ENCODE results near the gene CREB3L2. TPM values are rescaled to one million over a fixed set of nuclear protein-coding genes. Genes with fewer than 3 reads are reported as not detected.

The CREB3L2 gene
- polyA plus RNA-seq, 2 of the 4 experiments (the other 2 are of a cell fraction) = 16.3 to 32.2 TPM

DNA sequence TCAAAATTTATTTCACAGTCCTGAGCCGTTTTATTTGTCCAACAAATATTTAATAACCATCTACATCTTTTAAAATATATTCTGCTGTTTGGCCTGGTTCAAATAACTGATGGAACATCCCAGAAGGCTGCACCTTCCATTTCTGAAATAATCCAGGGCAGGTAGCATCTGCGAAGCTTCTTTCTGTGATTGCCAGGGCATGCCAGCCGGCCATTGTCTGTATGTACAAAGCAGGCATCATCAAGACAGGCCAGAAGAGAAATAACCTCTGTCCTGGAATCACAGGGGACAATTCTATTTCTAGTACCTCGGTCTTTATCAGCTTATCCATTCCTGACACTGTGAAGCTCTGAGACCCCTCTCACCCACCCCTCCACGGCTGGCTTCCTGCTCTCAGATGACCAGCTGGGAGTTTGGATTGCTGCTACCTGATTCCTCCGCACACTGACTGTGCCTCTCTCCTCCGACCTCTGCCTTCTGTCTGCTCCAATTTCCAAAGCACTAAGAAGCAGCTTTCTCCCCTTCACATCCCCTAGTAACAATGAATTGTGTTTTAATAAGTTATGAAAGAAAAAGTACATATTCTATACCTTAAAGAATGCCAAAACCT is 163.1 kb downstream of the CREB3L2 start:
- Histone ChIP-seq H3K27ac (no peak overlapping the region), H3K4me2 (no peak overlapping the region), H3K9me3 (no peaks in the 10 kb centered on the region), H3K4me3 (no peak overlapping the region), H3K4me1 (no peaks in the 10 kb centered on the region)
- CTCF ChIA-PET = interaction anchor here (1.2 to 2.1 kb wide), 2 partner anchors 65 to 183 kb away, joined by 4 to 7 read pairs; no protein-coding TSS in a partner anchor
- POLR2A ChIA-PET = no interaction called here
- ATAC-seq = no peak
- TF ChIP-seq, protein P1, sequence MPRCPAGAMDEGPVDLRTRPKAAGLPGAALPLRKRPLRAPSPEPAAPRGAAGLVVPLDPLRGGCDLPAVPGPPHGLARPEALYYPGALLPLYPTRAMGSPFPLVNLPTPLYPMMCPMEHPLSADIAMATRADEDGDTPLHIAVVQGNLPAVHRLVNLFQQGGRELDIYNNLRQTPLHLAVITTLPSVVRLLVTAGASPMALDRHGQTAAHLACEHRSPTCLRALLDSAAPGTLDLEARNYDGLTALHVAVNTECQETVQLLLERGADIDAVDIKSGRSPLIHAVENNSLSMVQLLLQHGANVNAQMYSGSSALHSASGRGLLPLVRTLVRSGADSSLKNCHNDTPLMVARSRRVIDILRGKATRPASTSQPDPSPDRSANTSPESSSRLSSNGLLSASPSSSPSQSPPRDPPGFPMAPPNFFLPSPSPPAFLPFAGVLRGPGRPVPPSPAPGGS (IDR thresholded peaks at IDR 0.05) = no peak
- no peak for TF ChIP-seq RAD21 (conservative IDR thresholded peaks at IDR 0.05 in 1 of 2, IDR thresholded peaks at IDR 0.05 in 1 of 2)
- no peak for TF ChIP-seq ZC3H11A (IDR thresholded peaks at IDR 0.05)
- DNase-seq (ENCODE audit: low read depth in 1 of 2, low spot score in 1 of 2) = no peak
- 42% methylated on average over 7 of the region's 7 CpGs for WGBS (ENCODE audit: missing lambda C conversion rate)
- no peak for FAIRE-seq

DNA sequence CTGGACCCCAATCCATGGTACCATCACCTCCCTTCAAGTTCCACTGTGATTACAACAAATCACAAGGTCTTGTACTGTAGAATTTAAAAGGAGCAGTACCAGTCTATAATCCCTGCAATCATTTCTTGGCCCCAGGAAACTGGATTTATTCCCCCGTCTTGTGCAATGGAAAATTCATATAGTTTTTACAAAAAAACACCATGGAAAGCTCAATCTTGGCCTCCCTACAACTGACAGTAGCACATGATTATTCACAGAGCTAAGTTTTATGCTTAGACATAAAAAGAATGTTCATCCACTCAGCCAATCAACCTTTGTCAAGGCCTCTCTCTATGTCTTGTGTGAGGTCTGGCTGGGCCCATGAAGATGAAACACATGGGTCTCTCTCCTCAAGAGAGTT is 165.3 kb downstream of the CREB3L2 start:
- H3K4me3 ChIP-seq = no peak overlapping the region
- no peaks in the 10 kb centered on the region for H3K4me1 ChIP-seq
- FAIRE-seq (no peak), DNase-seq (ENCODE audit: low read depth in 1 of 2, low spot score in 1 of 2) (no peak), ATAC-seq (no peak)
- no peak overlapping the region for H3K4me2 ChIP-seq
- no peak for TF ChIP-seq POLR2AphosphoS2 (conservative IDR thresholded peaks at IDR 0.05; ENCODE audit: low read length)
- no peak for TF ChIP-seq RFX5 (IDR thresholded peaks at IDR 0.05)
- TF ChIP-seq FOXS1 (CRISPR knock-in tag; IDR thresholded peaks at IDR 0.05) = no peak
- TF ChIP-seq HEYL (CRISPR knock-in tag; IDR thresholded peaks at IDR 0.05) = no peak
- no peak for TF ChIP-seq HOXB5 (CRISPR knock-in tag; IDR thresholded peaks at IDR 0.05)
- TF ChIP-seq NPAS2 (CRISPR knock-in tag; IDR thresholded peaks at IDR 0.05; ENCODE audit: borderline replicate concordance) = no peak
- ChIA-PET CTCF (interaction anchor here (0.6 to 1.6 kb wide), 4 partner anchors 18 to 258 kb away, joined by 3 read pairs; no protein-coding TSS in a partner anchor), POLR2A (no interaction called here)
- WGBS (ENCODE audit: missing lambda C conversion rate) = 46% methylated on average over 1 of the region's 1 CpG
- no peak overlapping the region for H3K27ac ChIP-seq
- H3K9me3 ChIP-seq = peaks cover 11% of the 10 kb centered on the region

DNA sequence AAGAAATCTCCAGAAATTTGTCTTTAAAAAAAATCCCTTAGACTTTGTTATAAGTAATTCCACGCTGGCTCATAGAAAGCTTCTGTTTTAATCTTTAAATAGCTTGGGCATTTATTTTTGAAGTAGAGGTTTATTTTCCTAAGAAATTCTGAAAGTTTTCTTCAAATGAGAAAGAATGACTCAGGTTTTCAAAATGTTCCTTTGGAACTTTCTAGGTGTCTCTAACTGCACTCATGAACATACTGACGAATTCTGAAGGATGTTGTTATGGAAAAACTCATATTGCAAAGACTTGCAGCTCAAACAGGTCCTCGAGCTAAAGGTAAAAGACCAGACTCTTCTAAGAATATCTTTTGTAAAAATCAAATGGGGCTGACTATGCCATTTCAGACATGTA is 165.8 kb downstream of the CREB3L2 start:
- Histone ChIP-seq H3K9me3 (peaks cover 11% of the 10 kb centered on the region), H3K4me3 (no peak overlapping the region), H3K4me1 (no peaks in the 10 kb centered on the region), H3K4me2 (no peak overlapping the region), H3K27ac (no peak overlapping the region)
- WGBS (ENCODE audit: missing lambda C conversion rate) = 17% methylated on average over 3 of the region's 3 CpGs
- FAIRE-seq = no peak
- CTCF ChIA-PET = interaction anchor here (0.6 to 1.6 kb wide), 4 partner anchors 18 to 258 kb away, joined by 3 read pairs; no protein-coding TSS in a partner anchor
- no peak for ATAC-seq
- POLR2A ChIA-PET = no interaction called here
- TF ChIP-seq SREBF2 (IDR thresholded peaks at IDR 0.05) (no peak), EHF (CRISPR knock-in tag; IDR thresholded peaks at IDR 0.05) (no peak), CEBPB (IDR thresholded peaks at IDR 0.05) (no peak)
- DNase-seq (ENCODE audit: low read depth in 1 of 2, low spot score in 1 of 2) = no peak

DNA sequence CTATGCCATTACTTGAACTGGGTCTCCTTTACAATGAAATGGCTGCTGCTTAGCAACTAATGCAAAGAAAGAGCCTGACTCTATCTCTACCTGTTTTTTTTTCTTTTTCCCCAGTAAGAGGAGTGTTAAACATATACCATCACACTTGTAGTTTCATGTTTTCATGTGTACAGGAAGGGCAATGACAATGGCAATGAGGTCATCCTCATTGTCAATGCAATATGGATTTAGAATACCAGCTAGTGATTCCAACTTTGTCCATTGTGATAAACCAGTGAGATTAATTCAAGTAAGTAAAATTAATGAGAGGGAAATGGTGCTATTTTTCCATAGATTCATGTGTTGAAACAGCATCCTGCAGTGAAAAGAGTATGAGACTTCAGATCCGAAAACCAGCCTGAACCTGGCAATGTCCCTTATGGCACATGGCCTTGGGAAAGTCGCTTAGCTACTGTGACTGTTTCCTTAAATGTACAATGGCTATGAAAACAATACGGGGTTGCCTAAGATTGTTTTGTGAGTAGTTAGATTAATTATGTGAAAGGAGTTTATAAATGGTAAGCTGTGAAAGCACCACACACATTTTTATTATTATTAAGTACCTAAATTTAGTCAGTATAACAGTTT is 166.3 kb downstream of the CREB3L2 start:
- no peak for TF ChIP-seq NR3C1 (IDR thresholded peaks at IDR 0.05)
- no peak for TF ChIP-seq ZSCAN20 (CRISPR knock-in tag; IDR thresholded peaks at IDR 0.05)
- no peak overlapping the region for H3K4me3 ChIP-seq
- H3K4me2 ChIP-seq = no peak overlapping the region
- FAIRE-seq (no peak), DNase-seq (ENCODE audit: low read depth in 1 of 2, low spot score in 1 of 2) (no peak), ATAC-seq (no peak)
- CTCF ChIA-PET = interaction anchor here (0.6 to 1.6 kb wide), 5 partner anchors 17 to 259 kb away, joined by 3 read pairs; no protein-coding TSS in a partner anchor
- POLR2A ChIA-PET = no interaction called here
- 13% methylated on average over 3 of the region's 3 CpGs for WGBS (ENCODE audit: missing lambda C conversion rate)
- no peak overlapping the region for H3K27ac ChIP-seq
- H3K4me1 ChIP-seq = no peaks in the 10 kb centered on the region
- peaks cover 11% of the 10 kb centered on the region for H3K9me3 ChIP-seq

GRCh38 chr7:137834552-137834951 is 167.3 kb downstream of the CREB3L2 start:
- ATAC-seq (no peak), FAIRE-seq (no peak), DNase-seq (ENCODE audit: low read depth in 1 of 2, low spot score in 1 of 2) (no peak)
- no peak overlapping the region for H3K4me3 ChIP-seq
- H3K4me1 ChIP-seq = no peaks in the 10 kb centered on the region
- H3K4me2 ChIP-seq = no peak overlapping the region
- H3K27ac ChIP-seq = no peak overlapping the region
- CTCF ChIA-PET = interaction anchor here (1.0 to 1.1 kb wide), 2 partner anchors 16 to 176 kb away, joined by 3 read pairs; no protein-coding TSS in a partner anchor
- POLR2A ChIA-PET = no interaction called here
- 85% methylated on average over 1 of the region's 1 CpG for WGBS (ENCODE audit: missing lambda C conversion rate)
- H3K9me3 ChIP-seq = peaks cover 11% of the 10 kb centered on the region
- TF ChIP-seq CHD2 (IDR thresholded peaks at IDR 0.05; ENCODE audit: low read length, partially characterized antibody) (no peak), ESRRA (IDR thresholded peaks at IDR 0.05; ENCODE audit: borderline replicate concordance, low read length) (no peak), RARB (CRISPR knock-in tag; IDR thresholded peaks at IDR 0.05) (no peak), HDAC2 (IDR thresholded peaks at IDR 0.05) (no peak), E2F6 (IDR thresholded peaks at IDR 0.05; ENCODE audit: borderline replicate concordance, low read depth) (no peak), GATA3 (IDR thresholded peaks at IDR 0.05; ENCODE audit: borderline replicate concordance) (no peak), HOXA7 (CRISPR knock-in tag; IDR thresholded peaks at IDR 0.05) (no peak), KDM5A (IDR thresholded peaks at IDR 0.05) (no peak), EP300 (IDR thresholded peaks at IDR 0.05) (no peak), JUNB (IDR thresholded peaks at IDR 0.05) (no peak), HEYL (CRISPR knock-in tag; IDR thresholded peaks at IDR 0.05) (no peak), EHF (CRISPR knock-in tag; IDR thresholded peaks at IDR 0.05) (no peak)
- TF ChIP-seq, protein P2, sequence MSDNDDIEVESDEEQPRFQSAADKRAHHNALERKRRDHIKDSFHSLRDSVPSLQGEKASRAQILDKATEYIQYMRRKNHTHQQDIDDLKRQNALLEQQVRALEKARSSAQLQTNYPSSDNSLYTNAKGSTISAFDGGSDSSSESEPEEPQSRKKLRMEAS (IDR thresholded peaks at IDR 0.05) = no peak
- TF ChIP-seq, protein P3, sequence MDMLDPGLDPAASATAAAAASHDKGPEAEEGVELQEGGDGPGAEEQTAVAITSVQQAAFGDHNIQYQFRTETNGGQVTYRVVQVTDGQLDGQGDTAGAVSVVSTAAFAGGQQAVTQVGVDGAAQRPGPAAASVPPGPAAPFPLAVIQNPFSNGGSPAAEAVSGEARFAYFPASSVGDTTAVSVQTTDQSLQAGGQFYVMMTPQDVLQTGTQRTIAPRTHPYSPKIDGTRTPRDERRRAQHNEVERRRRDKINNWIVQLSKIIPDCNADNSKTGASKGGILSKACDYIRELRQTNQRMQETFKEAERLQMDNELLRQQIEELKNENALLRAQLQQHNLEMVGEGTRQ (IDR thresholded peaks at IDR 0.05) = no peak

Data from A549 (cell line).